Activated CD4-positive, alpha-beta T cell treated with anti-CD3 and anti-CD28 coated beads, Interleukin-2, Interleukin-4, amounts not matched to agents 100 ng/mL and 50 ng/mL, durations not matched to agents 16 hours and 8 hours (primary cell): Measurements from ENCODE around the gene SPEN.
"Not testable (repeated sequence)": the region's sequence is repeated elsewhere in the genome, so short reads cannot be mapped to it uniquely, and the experiment has no call there.

Experiments
- DNase-seq: peaks from one replicate; pipeline ENCODE4 v3.0.0-alpha.2; 2020; ENCODE audit warnings: low spot score

The SPEN gene

GRCh38 chr1:15852828-15853302 is 5.4 kb downstream of the SPEN start:
- no peak for DNase-seq

DNA sequence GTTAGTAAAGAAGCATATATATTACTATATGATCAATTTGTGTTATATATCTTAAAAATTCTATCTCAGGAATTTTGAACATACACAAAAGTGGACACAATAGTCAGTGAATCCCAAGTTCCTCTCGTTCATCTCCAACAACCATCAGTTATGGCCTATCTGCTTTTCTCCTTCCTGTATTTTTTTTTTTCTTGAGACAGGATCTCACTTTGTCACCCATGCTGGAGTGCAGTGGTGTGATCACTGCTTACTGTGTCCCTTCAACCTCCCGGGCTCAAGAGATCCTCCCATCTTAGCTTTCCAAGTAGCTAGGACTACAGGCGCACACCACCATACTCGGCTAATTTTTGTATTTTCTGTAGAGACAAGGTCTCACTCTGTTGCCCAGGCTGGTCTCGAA is 9.4 kb downstream of the SPEN start:
- no peak for DNase-seq

GRCh38 chr1:15858069-15858670 is 10.7 kb downstream of the SPEN start:
- DNase-seq: no peak

- DNase-seq: no peak
Measured at GRCh38 chr1:15858672-15859372, 11.3 kb downstream of the SPEN start.

GRCh38 chr1:15863156-15863901 is 15.8 kb downstream of the SPEN start:
- no peak for DNase-seq

- no peak for DNase-seq
Measured at GRCh38 chr1:15866721-15867201, 19.3 kb downstream of the SPEN start.

- DNase-seq: no peak
Measured at GRCh38 chr1:15867288-15867687, 19.8 kb downstream of the SPEN start.

GRCh38 chr1:15869413-15869812 is 21.9 kb downstream of the SPEN start:
- no peak for DNase-seq

- DNase-seq: no peak
Measured at GRCh38 chr1:15870421-15870820, 22.9 kb downstream of the SPEN start.

- no peak for DNase-seq
Measured at GRCh38 chr1:15874471-15874870, 27.0 kb downstream of the SPEN start.

- DNase-seq: no peak
Measured at GRCh38 chr1:15876357-15877055, 29.0 kb downstream of the SPEN start.

- DNase-seq: no peak
Measured at GRCh38 chr1:15881961-15882360, 34.5 kb downstream of the SPEN start.

GRCh38 chr1:15882665-15883064 is 35.2 kb downstream of the SPEN start:
- no peak for DNase-seq

DNA sequence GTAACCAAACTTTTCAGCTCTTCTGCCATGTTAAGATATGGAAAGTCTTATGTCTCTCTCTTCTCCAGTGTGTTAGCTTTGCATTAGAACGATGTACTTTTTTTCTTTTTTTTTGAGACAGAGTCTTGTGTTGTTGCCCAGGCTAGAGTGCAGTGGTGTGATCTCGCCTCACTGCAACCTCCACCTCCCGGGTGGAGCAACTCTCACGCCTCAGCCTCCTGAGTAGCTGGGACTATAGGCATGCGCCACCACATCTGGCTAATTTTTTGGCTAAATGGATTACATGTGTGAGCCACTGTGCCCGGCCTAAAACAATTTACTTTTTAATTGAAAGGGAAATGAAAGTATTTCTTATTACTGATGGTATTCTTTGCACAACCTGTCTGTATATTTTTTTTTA is 35.8 kb downstream of the SPEN start:
- no peak for DNase-seq

DNA sequence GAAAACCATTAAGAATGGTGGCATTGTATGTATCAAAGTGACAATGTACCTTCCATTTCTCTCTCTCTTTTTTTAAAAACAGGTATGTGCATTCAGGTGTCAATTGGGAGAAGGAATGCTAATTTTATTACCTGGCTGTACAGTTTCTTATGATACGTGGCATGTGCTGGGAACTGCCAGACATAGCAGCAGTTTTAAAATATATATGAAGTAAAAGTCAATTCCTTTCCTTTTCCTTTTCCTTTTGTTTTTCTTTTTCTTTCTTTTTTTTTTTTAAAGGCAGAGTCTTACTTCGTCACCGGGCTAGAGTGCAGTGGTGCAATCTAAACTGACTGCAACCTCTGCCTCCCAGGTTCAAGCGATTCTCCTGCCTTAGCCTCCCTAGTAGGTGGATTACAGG is 37.0 kb downstream of the SPEN start:
- DNase-seq: no peak

DNA sequence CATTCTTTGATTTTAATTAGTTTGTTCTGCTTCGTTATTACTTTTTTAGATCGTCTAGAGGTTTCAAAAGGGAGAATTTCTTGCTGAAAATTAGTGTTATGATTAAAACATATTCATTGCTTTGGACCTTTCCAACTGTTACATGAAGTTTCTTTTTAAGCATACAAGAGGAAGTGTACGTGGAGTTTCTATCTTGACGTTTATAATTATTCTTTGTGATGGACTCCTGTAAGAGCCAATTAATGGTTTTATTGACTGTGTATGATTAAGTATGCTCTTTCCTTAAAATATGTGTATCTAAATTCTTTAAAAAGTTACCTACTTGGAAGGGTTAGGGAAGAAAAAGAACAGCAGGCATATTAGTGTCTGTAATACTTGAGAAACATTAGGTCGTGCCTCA is 37.8 kb downstream of the SPEN start:
- no peak for DNase-seq

DNA sequence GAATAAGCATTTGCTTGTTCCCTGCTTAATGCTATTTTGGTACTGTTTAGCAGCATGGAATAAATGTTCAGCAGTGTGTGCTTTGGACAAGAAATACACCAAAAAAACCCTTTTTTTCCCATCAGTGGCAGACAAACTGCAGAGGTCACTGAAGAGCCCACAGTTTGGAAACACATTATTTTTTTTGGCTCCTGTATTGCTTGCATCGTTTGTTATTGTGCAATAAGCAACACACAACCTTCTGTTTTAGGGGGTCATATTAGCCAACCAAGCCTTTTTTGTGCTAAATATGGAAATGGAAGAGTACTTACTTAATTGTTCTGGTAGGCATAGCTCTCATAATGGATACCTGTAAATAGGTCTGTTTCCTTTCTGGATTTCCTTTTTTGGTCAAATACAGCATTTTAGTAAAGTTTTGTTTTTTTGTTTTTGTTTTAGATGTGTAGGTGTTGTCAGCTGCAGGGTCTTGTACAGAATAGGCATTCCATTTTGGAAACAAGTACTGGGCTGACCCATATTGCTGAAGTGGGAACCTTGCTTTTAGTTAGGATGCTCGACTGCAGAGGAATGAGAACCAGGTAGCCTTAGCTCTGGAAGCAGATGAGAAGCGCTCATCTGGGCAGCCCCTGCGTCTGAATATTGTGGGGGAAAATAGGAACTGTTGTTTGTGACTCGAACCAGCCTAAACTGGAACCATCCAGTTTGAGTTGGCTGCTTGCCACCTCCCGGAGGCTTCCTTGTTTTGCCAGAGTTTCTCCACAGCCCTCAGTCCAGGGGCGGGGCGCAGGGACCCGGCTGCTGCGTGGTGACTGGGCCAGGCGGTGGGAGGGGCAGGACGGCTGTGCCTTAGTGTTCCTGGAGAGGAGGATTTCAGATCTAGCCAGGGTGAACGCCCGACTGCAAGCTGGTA is 38.4 kb downstream of the SPEN start:
- no peak for DNase-seq

DNA sequence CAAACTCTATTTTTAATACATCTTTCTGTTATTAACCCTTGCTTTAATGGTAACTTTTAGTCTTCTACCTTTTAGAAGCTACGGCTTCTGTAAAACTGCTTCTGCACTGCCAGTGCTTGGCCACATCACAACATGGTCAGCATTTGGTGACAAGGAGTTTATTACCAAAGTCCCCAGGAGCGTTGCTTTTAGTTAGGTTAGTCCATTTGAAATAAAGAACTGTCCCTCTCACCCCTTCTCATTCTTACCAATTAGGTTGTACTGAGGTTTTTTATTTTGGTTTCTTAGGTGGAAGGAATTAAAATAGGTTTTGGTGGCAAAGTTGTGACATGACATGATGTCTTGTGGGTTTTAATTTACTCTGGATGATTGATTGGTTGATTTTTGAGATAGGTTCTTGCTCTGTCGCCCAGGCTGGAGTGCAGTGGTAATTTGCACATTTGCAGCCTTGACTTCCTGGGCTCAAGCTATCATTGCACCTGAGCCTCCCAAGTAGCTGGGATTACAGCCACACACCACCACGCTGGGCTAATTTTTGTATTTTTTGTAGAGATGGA is 39.2 kb downstream of the SPEN start:
- DNase-seq: no peak

DNA sequence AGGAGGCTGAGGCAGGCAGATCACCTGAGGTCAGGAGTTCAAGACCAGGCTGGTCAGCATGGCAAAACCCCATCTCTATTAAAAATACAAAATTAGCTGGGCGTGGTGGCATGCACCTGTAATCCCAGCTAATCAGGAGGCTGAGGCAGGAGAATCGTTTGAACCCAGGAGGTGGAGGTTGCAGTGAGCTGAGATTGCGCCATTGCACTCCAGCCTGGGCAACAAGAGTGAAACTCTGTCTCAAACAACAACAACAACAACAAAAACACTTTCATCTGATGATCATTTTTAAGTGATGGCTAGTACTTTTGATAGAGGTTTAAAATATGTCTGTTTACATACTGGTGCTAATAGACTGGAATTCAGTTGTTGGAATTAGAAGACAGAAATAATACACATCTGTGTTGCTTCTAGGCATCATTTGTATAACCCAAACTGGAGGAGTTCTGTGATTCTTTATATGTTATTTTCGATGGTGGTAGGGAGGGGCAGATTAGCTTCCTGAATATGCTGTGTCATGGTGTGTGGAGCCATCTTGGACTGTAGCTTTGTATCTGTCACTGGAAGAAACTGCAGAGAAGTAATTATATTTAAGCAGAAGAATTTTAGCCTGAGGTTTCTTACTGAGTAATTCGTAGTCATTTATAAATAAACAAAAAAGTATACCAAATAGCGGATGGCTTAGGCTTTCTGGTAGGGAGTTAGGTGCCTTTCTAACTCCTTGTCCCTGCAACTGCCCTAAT is 45.5 kb downstream of the SPEN start:
- not testable (repeated sequence) for DNase-seq

DNA sequence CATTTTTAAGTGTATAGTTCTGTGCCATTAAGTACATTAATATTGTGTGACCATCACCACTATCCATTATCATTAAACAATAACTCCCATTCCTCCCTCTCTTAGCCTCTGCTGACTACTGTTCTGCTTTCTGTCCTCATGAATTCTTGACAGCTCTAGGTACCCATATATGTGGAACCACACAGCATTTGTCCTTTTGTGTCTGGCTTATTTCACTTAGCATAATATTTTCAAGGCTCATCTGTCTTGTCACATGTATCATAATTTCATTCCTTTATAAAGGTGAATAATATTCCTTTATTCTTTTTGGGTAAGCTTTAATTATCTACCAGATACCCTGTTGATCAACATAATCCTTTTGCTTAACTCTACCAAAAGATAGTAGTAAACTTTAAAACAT is 47.7 kb downstream of the SPEN start:
- DNase-seq: no peak
